ENCODE measurements around the gene IGF1R.

DNA sequence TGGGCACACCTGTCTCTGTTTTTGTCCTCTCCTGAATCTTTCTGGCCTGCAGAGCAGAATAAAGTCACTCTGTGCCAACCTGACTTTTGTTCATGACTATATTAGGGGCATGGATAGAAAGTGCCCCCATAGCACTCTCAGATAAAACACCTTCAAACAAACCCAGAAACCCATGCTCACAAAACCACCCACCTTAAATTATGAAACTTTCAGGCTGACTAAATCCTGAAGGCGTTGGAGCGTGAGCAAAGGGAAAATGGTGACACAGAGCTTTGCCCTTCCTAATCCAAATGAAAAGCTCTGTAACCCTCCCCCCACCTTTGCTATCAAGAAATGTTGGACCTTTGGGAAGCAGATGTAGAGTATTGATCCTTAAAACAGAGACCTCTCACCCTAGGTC, 138.9 kb downstream of the IGF1R start:
- TF ChIP-seq, protein P1, sequence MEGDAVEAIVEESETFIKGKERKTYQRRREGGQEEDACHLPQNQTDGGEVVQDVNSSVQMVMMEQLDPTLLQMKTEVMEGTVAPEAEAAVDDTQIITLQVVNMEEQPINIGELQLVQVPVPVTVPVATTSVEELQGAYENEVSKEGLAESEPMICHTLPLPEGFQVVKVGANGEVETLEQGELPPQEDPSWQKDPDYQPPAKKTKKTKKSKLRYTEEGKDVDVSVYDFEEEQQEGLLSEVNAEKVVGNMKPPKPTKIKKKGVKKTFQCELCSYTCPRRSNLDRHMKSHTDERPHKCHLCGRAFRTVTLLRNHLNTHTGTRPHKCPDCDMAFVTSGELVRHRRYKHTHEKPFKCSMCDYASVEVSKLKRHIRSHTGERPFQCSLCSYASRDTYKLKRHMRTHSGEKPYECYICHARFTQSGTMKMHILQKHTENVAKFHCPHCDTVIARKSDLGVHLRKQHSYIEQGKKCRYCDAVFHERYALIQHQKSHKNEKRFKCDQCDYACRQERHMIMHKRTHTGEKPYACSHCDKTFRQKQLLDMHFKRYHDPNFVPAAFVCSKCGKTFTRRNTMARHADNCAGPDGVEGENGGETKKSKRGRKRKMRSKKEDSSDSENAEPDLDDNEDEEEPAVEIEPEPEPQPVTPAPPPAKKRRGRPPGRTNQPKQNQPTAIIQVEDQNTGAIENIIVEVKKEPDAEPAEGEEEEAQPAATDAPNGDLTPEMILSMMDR (IDR thresholded peaks at IDR 0.05), result no peak
- TF ChIP-seq EP300 (IDR thresholded peaks at IDR 0.05) (no peak), POLR2A (IDR thresholded peaks at IDR 0.05) (no peak)

All from suprapubic skin (tissue), 3 donors.